Activated CD8-positive, alpha-beta memory T cell treated with anti-CD3 and anti-CD28 coated beads for 36 hours (primary cell): ENCODE data around the gene LYRM2. TPM values are rescaled to one million over a fixed set of nuclear protein-coding genes. Genes with fewer than 3 reads are reported as not detected.

ENCODE experiments used
- CTCF ChIA-PET: fragments of 350-600 bp; sonication (Branson Sonifier 250); formaldehyde crosslinking; loops from one replicate; lab custom pipeline; 2021; ENCODE audit warnings: antibody characterized with exemption; lab: Charles Lee
- POLR2A ChIA-PET: fragments of 350-600 bp; sonication (Branson Sonifier 250); formaldehyde crosslinking; loops from one replicate; lab custom pipeline; 2021; ENCODE audit warnings: antibody characterized with exemption; lab: Charles Lee
- total RNA-seq, 2 experiments: library from RNA; stranded (reverse); gene quantifications; one replicate each; pipeline ENCODE4 v1.2.3, GENCODE V29; 2021

The LYRM2 gene
- 10 to 100 TPM; 35.0 to 37.6 TPM for total RNA-seq

- POLR2A ChIA-PET = interaction anchor here (0.6 to 1.8 kb wide), 6 partner anchors 10 to 231 kb away, joined by 3 to 7 read pairs (median 4); partner anchors contain the start of genes CASP8AP2 and MDN1
- CTCF ChIA-PET = interaction anchor here (1.0 to 2.9 kb wide), 2 partner anchors 10 to 207 kb away, joined by 3 to 11 read pairs; partner anchors contain the start of gene ANKRD6
Measured at GRCh38 chr6:89638320-89639195, at the start of gene LYRM2. Gene LYRM2 (minus strand): TSS chr6:89638747. CDS start chr6:89638716, 31 bp downstream.

- CTCF ChIA-PET = no interaction called here
Measured at GRCh38 chr6:89688328-89688727, 49.8 kb upstream of the LYRM2 start.

GRCh38 chr6:89685311-89685710, 46.8 kb upstream of the LYRM2 start:
- CTCF ChIA-PET = no interaction called here
- POLR2A ChIA-PET = no interaction called here

More at GRCh38 chr6:89688328-89688727, 49.8 kb upstream of the LYRM2 start:
- POLR2A ChIA-PET = no interaction called here

- CTCF ChIA-PET = no interaction called here
- POLR2A ChIA-PET = no interaction called here
Measured at GRCh38 chr6:89682991-89683390, 44.4 kb upstream of the LYRM2 start.

GRCh38 chr6:89681983-89682564, 43.5 kb upstream of the LYRM2 start:
- ChIA-PET CTCF (interaction anchor here (0.7 kb wide), 2 partner anchors 106 to 737 kb away, joined by 3 to 5 read pairs; no protein-coding TSS in a partner anchor), POLR2A (no interaction called here)

- CTCF ChIA-PET = no interaction called here
- POLR2A ChIA-PET = no interaction called here
Measured at GRCh38 chr6:89680551-89680950, 42.0 kb upstream of the LYRM2 start.

- ChIA-PET CTCF (no interaction called here), POLR2A (no interaction called here)
Measured at GRCh38 chr6:89680150-89680549, 41.6 kb upstream of the LYRM2 start.

GRCh38 chr6:89679215-89680120, 40.9 kb upstream of the LYRM2 start:
- ChIA-PET POLR2A (no interaction called here), CTCF (interaction anchor here (0.9 kb wide), 1 partner anchor 113 kb away, joined by 3 read pairs; no protein-coding TSS in a partner anchor)

- ChIA-PET POLR2A (no interaction called here), CTCF (no interaction called here)
Measured at GRCh38 chr6:89678531-89678930, 40.0 kb upstream of the LYRM2 start.

- POLR2A ChIA-PET = no interaction called here
- CTCF ChIA-PET = no interaction called here
Measured at GRCh38 chr6:89675949-89676748, 37.6 kb upstream of the LYRM2 start.

- ChIA-PET POLR2A (no interaction called here), CTCF (no interaction called here)
Measured at GRCh38 chr6:89670935-89671565, 32.5 kb upstream of the LYRM2 start.

GRCh38 chr6:89669002-89669401, 30.5 kb upstream of the LYRM2 start:
- ChIA-PET CTCF (no interaction called here), POLR2A (no interaction called here)

- CTCF ChIA-PET = no interaction called here
- POLR2A ChIA-PET = no interaction called here
Measured at GRCh38 chr6:89667872-89668556, 29.5 kb upstream of the LYRM2 start.

GRCh38 chr6:89662659-89663223, 24.2 kb upstream of the LYRM2 start:
- ChIA-PET POLR2A (no interaction called here), CTCF (no interaction called here)

GRCh38 chr6:89661559-89661958, 23.0 kb upstream of the LYRM2 start:
- ChIA-PET POLR2A (no interaction called here), CTCF (no interaction called here)

GRCh38 chr6:89660981-89661380, 22.4 kb upstream of the LYRM2 start:
- ChIA-PET POLR2A (no interaction called here), CTCF (no interaction called here)

- ChIA-PET CTCF (interaction anchor here (0.6 kb wide), 1 partner anchor 216 kb away, joined by 4 read pairs; no protein-coding TSS in a partner anchor), POLR2A (no interaction called here)
Measured at GRCh38 chr6:89657445-89658158, 19.1 kb upstream of the LYRM2 start.
